Gastroesophageal sphincter (tissue), 3 donors: Measurements from ENCODE around the gene MAK.

ENCODE experiments used
- POLR2A ChIP-seq, 2 donors: fragments of 450-650 bp; IDR thresholded peaks; one replicate each; pipeline ENCODE4 v1.6.1; 2017; ENCODE audit warnings: antibody characterized with exemption in 2 of 2, mild to moderate bottlenecking in 2 of 2, moderate library complexity in 1 of 2
- POLR2AphosphoS5 ChIP-seq: sonication (generic); formaldehyde crosslinking; IDR thresholded peaks from one replicate; pipeline ENCODE4 v1.6.1; 2017; ENCODE audit warnings: antibody characterized with exemption
- TF ChIP-seq, protein P1 (sequence below), 4 experiments: fragments of 200-600 bp in 2 of 4; fragments of 450-650 bp in 2 of 4; sonication (generic) in 1 of 4; IDR thresholded peaks; one replicate each; pipeline ENCODE4 v1.5.1; 2017 to 2019; ENCODE audit warnings: antibody characterized with exemption in 4 of 4, mild to moderate bottlenecking in 2 of 4, moderate library complexity in 2 of 4

GRCh38 chr6:10850728-10851127 is 12.4 kb upstream of the MAK start:
- TF ChIP-seq POLR2A (IDR thresholded peaks at IDR 0.05) (no peak), POLR2AphosphoS5 (no peak)
- TF ChIP-seq, protein P1, sequence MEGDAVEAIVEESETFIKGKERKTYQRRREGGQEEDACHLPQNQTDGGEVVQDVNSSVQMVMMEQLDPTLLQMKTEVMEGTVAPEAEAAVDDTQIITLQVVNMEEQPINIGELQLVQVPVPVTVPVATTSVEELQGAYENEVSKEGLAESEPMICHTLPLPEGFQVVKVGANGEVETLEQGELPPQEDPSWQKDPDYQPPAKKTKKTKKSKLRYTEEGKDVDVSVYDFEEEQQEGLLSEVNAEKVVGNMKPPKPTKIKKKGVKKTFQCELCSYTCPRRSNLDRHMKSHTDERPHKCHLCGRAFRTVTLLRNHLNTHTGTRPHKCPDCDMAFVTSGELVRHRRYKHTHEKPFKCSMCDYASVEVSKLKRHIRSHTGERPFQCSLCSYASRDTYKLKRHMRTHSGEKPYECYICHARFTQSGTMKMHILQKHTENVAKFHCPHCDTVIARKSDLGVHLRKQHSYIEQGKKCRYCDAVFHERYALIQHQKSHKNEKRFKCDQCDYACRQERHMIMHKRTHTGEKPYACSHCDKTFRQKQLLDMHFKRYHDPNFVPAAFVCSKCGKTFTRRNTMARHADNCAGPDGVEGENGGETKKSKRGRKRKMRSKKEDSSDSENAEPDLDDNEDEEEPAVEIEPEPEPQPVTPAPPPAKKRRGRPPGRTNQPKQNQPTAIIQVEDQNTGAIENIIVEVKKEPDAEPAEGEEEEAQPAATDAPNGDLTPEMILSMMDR (IDR thresholded peaks at IDR 0.05) = no peak
